CD4-positive, alpha-beta T cell treated with Interleukin-15 for 1 hour (primary cell): ENCODE measurements around the gene DLG4.
A peak's percentile ranks its signal among the peaks of the same experiment; 100 is the strongest.
"Not testable (repeated sequence)": the region's sequence is repeated elsewhere in the genome, so short reads cannot be mapped to it uniquely, and the experiment has no call there.

Source experiments
- DNase-seq: peaks from one replicate; pipeline ENCODE4 v3.0.0-alpha.2; 2020

The DLG4 gene

GRCh38 chr17:7179317-7180254 lies 40.0 kb downstream of the DLG4 start, which contains the start of gene ASGR1:
Gene ASGR1 (minus strand): TSS chr17:7179370. CDS start chr17:7178563, 807 bp downstream.
- DNase-seq, result no peak

DNA sequence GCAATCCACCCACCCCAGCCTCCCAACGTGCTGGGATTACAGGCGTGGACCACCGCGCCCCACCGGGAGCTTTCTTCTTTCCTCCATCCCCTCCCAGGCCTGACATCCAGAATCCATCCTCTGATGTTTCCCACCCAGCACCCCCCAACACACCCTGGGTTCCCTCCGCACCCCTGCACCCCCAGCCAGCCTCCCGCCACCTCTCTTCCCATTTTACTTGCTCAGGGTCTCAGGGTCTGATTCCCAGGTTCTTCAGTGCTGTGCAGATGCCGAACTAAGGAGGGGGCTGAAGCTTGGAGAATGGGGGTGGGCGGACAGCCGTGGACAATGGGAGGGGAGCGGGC lies 40.7 kb downstream of the DLG4 start:
- DNase-seq, result no peak

DNA sequence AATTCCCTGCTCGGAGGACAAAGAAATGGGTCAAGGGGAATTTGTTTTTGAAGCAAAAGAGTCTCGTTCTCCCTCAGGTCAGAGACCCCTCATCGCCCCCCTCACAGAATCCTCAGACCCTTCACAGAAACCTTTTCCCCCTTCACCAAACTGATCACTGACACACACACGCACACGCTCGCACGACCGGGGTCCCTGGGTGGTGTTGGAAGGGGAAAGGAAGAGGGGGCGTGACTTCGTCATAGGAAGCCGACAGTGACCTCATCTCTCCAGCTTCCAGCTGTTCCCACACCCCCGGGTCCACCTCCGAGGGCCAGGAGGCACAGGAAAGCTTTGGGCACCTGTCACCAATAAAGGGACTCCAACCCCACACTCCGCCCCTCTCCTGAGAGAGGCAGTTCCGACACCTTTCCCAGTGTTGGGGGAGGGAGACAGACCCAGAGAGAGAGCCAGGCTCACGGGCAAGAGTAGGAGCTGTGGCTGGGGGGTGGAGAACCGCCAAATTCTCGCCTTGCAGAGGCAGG lies 41.6 kb downstream of the DLG4 start:
- DNase-seq, result no peak

DNA sequence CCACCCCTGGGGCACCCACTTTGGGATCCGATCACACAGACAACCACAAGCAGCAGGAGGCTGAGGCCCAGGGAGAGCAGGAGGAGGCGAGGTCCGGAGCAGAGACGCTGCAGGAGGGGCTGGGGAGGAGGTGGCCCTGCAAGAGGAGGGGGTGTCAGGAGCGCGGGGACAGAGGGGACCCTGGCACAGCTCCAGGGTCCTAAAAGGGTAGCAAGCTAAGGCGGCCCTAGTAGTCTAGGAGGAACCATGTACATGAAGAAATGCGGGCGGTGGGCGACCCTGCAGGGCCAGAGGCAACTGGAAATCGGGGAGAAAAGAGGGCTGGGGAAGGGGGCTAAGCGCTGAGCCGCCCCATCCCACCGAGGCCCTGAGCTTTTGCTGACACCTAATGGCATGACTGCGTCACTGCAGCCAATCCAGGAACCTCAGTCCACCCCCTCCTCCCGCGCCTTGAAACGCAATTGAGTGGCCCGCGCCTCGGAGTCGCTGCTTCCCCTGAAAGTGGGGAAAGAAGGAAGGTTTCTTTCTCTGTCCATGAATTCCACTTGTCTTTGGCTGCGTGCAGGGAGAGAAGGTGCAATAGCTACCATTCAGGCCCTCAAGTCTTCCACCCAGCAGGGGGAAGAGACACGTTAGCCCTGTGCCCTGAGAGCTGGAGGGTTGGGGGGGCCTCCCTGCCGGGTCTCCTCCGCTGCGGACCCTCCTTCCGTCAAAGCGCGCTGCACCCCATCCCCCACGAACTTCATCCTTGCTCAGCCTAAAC lies 42.3 kb downstream of the DLG4 start:
- DNase-seq, result peak; percentile 68

DNA sequence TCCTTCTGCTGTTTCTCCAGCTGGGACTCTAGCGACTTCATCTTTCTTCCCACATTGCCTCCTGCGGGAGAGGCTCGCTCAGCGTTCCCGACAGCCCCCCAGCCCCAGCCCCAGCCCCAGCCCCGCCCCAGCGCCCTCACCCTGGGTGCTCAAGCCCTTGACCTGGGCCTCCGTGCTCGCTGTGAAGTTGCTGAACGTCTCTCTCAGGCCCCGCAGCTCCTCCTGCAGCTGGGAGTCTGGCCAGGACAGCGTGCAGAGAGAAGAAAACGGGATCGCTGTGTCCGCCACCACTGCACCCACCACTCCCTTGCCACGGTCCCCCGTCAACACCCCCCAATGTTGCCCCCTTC lies 42.8 kb downstream of the DLG4 start:
- DNase-seq, result no peak

DNA sequence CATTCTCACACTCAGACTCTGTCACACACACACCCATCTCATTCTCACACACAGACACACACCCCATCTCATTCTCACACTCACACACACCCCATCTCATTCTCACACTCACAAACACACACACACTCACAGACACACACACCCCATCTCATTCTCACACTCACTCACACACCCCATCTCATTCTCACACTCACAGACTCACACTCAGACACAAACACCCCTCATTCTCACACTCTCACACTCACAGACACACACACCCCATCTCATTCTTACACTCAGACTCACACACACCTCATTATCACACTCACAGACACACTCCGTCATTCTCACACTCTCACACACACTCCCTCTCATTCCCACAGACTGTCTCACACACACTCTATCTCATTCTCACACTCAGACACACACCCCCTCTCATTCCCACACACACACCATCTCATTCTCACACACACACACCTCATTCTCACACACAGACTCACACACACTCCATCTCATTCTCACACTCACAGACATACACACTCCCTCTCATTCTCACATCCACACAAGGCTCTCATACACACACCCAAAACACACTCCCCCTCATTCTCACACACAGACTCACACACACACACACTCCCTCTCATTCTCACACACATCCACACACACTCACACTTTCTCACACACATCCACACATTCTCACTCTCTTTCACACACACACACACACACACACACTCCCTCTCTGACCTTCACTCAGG lies 43.4 kb downstream of the DLG4 start:
- DNase-seq, result no peak

DNA sequence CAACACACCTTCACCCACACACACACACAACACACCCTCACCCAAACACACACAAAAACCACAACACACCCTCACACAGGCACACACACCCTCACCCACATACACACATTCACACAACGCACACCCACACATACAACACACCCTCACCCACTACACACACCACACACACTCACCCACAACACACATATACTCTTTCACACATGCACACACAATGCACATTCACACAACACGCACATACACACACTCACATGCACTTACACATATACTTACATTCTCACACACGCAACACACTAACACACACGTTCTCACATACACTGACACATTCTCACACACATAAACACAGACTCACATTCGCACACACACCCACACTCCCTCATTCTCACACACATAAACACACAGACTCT lies 44.3 kb downstream of the DLG4 start:
- DNase-seq, result no peak

DNA sequence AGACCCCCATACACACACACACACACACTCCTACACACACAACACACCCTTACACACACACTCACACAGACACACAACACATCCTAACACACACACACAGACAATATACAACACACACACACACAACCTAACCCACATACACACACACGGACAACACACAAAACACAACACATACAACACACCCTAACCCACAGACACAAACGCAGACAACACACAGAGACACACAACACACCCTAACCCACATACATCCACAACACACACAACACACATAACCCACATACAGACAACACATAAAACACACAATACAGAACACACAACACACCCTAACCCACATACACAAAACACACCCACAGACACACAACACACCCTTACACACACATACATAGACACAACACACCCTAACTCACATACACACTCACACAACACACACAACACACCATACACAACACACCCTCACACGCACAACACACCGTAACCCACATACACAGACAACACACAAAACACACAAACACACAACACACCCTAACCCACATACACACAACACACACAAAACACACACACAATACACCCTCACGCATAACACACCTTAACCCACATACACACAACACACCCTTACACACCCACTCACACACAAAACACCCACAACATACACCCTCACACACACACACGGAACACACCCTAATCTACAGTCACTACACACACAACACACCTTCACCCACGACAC lies 44.9 kb downstream of the DLG4 start:
- no peak for DNase-seq

- DNase-seq, result peak; percentile 73
Observed at GRCh38 chr17:7173687-7174602, 45.7 kb downstream of the DLG4 start.

- not testable (repeated sequence) for DNase-seq
Observed at GRCh38 chr17:7172522-7173191, 47.0 kb downstream of the DLG4 start.

DNA sequence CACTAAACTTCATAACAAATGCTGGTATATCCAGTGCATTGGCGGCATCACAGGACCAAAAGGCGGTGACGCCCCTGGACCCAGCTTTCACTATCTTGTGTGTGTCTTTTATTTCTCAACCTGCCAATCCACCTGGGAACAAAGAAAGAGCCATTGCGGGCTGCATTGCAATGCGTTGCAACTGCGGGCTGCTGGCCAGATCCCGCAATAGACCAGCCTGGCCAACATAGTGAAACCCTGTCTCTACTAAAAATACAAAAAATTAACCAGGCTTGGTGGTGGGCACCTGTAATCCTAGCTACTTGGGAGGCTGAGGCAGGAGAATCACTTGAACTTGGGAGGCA lies 50.1 kb downstream of the DLG4 start:
- not testable (repeated sequence) for DNase-seq

DNA sequence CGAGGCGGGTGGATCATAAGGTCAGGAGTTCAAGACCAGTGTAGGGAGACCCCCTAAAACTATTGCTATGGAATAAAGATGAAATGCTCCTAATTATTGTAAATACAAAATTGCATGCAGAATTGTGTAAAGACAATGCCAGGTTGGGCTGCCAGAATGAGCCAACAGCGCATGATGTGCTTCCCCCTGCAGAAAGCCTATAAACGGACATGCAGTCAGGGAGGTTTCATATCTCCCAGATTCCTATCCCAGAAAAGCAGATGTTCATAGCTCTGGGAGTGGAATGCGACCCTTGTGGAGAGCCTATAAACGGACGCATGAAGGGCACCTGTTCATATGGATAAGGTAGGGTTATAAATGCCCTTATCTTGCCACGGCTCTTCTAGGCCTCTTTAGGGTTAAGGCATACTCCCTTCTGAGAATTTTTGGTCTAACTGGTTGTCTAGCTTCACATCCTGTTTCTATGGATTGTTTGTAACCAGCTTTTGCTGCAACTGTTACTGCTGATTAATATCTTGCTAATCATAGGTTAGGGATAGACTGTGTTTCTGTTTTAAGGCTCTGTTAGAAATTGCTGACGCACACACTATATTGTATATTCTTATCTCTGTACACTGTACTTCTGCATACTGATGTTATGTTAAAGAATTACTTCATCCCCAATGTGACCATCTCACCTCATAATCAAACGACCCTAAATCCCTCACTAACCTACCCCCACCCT lies 50.6 kb downstream of the DLG4 start:
- DNase-seq, result not testable (repeated sequence)

- DNase-seq, result peak; percentile 43
Observed at GRCh38 chr17:7167832-7168231, 51.8 kb downstream of the DLG4 start.

GRCh38 chr17:7166873-7167272 lies 52.8 kb downstream of the DLG4 start:
- DNase-seq, result no peak

GRCh38 chr17:7159571-7159970 lies 60.1 kb downstream of the DLG4 start:
- DNase-seq, result not testable (repeated sequence)

DNA sequence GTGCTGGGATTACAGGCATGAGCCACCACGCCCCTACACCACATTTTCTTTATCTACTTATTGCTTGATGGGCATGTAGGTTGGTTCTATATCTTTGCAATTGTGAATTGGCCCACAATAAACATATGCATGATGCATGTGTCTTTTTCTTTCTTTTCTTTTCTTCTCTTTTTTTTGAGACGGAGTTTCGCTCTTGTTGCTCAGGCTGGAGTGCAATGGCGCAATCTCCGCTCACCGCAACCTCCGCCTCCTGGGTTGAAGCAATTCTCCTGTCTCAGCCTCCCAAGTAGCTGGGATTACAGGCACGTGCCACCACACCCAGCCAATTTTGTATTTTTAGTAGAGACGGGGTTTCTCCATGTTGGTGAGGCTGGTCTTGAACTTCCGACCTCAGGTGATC lies 61.2 kb downstream of the DLG4 start:
- not testable (repeated sequence) for DNase-seq

- no peak for DNase-seq
Observed at GRCh38 chr17:7156342-7156940, 63.2 kb downstream of the DLG4 start.

GRCh38 chr17:7147772-7148171 lies 71.9 kb downstream of the DLG4 start:
- DNase-seq, result no peak

GRCh38 chr17:7146115-7146514 lies 73.5 kb downstream of the DLG4 start:
- DNase-seq, result no peak

DNA sequence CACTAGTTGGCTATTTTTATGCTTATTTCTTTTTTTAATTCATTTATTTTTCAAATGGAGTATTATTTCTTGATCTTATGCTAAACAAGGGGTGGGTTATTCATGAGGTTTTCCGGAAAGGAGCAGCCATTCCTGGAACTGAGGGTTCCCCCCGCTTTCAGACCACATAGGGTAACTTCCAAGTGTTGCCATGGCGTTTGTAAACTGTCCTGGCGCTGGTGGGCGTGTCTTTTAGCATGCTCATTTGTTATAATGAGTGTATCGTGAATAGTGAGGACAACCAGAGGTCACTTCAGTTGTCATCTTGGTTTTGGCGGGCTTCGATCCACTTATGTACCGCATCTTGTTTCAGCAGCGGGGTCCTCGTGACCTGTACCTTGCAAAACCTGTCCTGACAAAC lies 75.4 kb downstream of the DLG4 start:
- DNase-seq, result no peak
